ENCODE data around the gene SLC44A3. TPM values are rescaled to one million over a fixed set of nuclear protein-coding genes. Genes with fewer than 3 reads are reported as not detected.
A peak's percentile ranks its signal among the peaks of the same experiment; 100 is the strongest.

SLC44A3 gene
- total and polyA plus RNA-seq, 2 of the 4 experiments (the other 2 are of a cell fraction) = 0.31 to 0.54 TPM

GRCh38 chr1:94798054-94798453 lies 22.1 kb upstream of the SLC44A3 start:
- ATAC-seq (ENCODE audit: low read depth) = no peak

More at GRCh38 chr1:94798054-94798453, 22.1 kb upstream of the SLC44A3 start:
- POLR2A ChIA-PET (ENCODE audit: unreplicated experiment) = no interaction called here
- H3K4me2 ChIP-seq (ENCODE audit: low read depth, low read length) = no peak overlapping the region
- H2AK9ac ChIP-seq (replicated peaks; ENCODE audit: low read depth, low read length, poor library complexity) = no peak overlapping the region
- H3K9me1 ChIP-seq (ENCODE audit: insufficient read depth, low read length) = peaks cover 7% of the 10 kb centered on the region
- peak overlapping the region; percentile 48; the same call in 1 of the 2 replicates for H3K4ac ChIP-seq (ENCODE audit: low read depth, low read length)
- no peak overlapping the region for H3K9ac ChIP-seq (ENCODE audit: low read depth, low read length)
- CTCF ChIA-PET = no interaction called here
- H3K9me3 ChIP-seq (ENCODE audit: control insufficient read depth, insufficient read depth, low read length) = no peaks in the 10 kb centered on the region
- dilution Hi-C loops (cut with HindIII; ENCODE audit: low sequenced_read_pairs, unreplicated experiment) (loop anchor here (25.0 kb wide), 1 partner anchor 261 kb away; the partner anchor contains the start of gene F3), in situ Hi-C loops (cut with MboI; ENCODE audit: low sequenced_read_pairs) (no loop called here), intact Hi-C loops (cut with micrococcal nuclease) (no loop called here)
- H3K56ac ChIP-seq (ENCODE audit: extremely low read depth, insufficient read depth, low read length) = no peak overlapping the region
- WGBS, 2 experiments (ENCODE audit: extremely low coverage in 2 of 2, insufficient read length in 1 of 2) = no CpG with 5 or more reads among the region's 3 CpGs
- H4K20me1 ChIP-seq (ENCODE audit: insufficient read depth, low read length) = no peaks in the 10 kb centered on the region
- peak overlapping the region; percentile 51 for H2BK5ac ChIP-seq (ENCODE audit: low read depth, low read length, poor library complexity, severe bottlenecking)
- 0 out of 2 replicates have a peak overlapping the region, but pooled peaks have one; percentile 17 for H2AK5ac ChIP-seq (ENCODE audit: low read depth, low read length)
- TF ChIP-seq RAD21 (IDR thresholded peaks at IDR 0.05; ENCODE audit: low read length) = no peak
- TF ChIP-seq ELK1 (IDR thresholded peaks at IDR 0.05; ENCODE audit: borderline replicate concordance, low read depth, low read length) = no peak
- TF ChIP-seq RCOR1 (IDR thresholded peaks at IDR 0.05; ENCODE audit: insufficient replicate concordance, low read length) = no peak
- no peak for TF ChIP-seq POLR2A (IDR thresholded peaks at IDR 0.05; ENCODE audit: low read depth, low read length)
- no peak for TF ChIP-seq MAZ (IDR thresholded peaks at IDR 0.05; ENCODE audit: borderline replicate concordance, low read depth, low read length)
- TF ChIP-seq CEBPB (IDR thresholded peaks at IDR 0.05; ENCODE audit: low read depth, low read length) = no peak
- no peak for TF ChIP-seq FOS (IDR thresholded peaks at IDR 0.05; ENCODE audit: low read depth, low read length)
- TF ChIP-seq CHD1 (IDR thresholded peaks at IDR 0.05; ENCODE audit: low read depth, low read length) = no peak
- TF ChIP-seq SMC3 (IDR thresholded peaks at IDR 0.05; ENCODE audit: low read depth, low read length) = no peak
- TF ChIP-seq NFE2L2 (IDR thresholded peaks at IDR 0.05; ENCODE audit: low read depth, low read length) = no peak
- TF ChIP-seq BHLHE40 (IDR thresholded peaks at IDR 0.05; ENCODE audit: low read depth, low read length) = no peak
- TF ChIP-seq MAFK (IDR thresholded peaks at IDR 0.05; ENCODE audit: low read depth, low read length) = no peak
- H4K91ac ChIP-seq (ENCODE audit: insufficient read depth, low read depth, low read length) = no peak overlapping the region
- no peaks in the 10 kb centered on the region for H3K79me1 ChIP-seq (ENCODE audit: low read depth in 1 of 2, low read length in 2 of 2)
- peak overlapping the region; percentile 38; the same call in 1 of the 2 replicates for H3K18ac ChIP-seq (ENCODE audit: low read depth, low read length)
- H4K5ac ChIP-seq (ENCODE audit: low read depth, low read length) = no peak overlapping the region
- H2BK15ac ChIP-seq (ENCODE audit: low read depth, low read length) = 0 out of 3 replicates have a peak overlapping the region, but pooled peaks have one; percentile 13
- no peak for DNase-seq
- H3K36me3 ChIP-seq (ENCODE audit: control insufficient read depth, insufficient read depth, low read length) = no peaks in the 10 kb centered on the region
- H3K23ac ChIP-seq (ENCODE audit: low read depth, low read length) = no peak overlapping the region
- H2BK120ac ChIP-seq (ENCODE audit: low read depth, low read length) = peak overlapping the region; percentile 20; the same call in 1 of the 2 replicates
- H4K8ac ChIP-seq (ENCODE audit: low read depth in 2 of 2, low read length in 2 of 2) = peak overlapping the region in 1 of 2 experiments; percentile 25; a peak in 2 of 4 replicates
- peaks cover 12% of the 10 kb centered on the region for H3K4me1 ChIP-seq (ENCODE audit: control insufficient read depth, insufficient read depth, low read length)
- no peak overlapping the region for H3K27ac ChIP-seq (ENCODE audit: insufficient read depth, low read length)
- H2BK20ac ChIP-seq (ENCODE audit: low read depth, low read length) = peak overlapping the region; percentile 39; the same call in 1 of the 2 replicates
- no peak overlapping the region for H2AFZ ChIP-seq (replicated peaks; ENCODE audit: low read length, poor library complexity)
- 0 out of 2 replicates have a peak overlapping the region, but pooled peaks have one; percentile 26 for H3K14ac ChIP-seq (replicated peaks; ENCODE audit: low read depth, low read length)
- no peaks in the 10 kb centered on the region for H3K27me3 ChIP-seq (ENCODE audit: control insufficient read depth, insufficient read depth, low read length)
- BruUV-seq (replicated peaks) = no TSS peak
- H3K4me3 ChIP-seq (ENCODE audit: insufficient read depth, low read depth, low read length) = no peak overlapping the region

Data from IMR-90 (cell line).